Measurements from ENCODE around the gene RPS6KA3. TPM values are rescaled to one million over a fixed set of nuclear protein-coding genes. Genes with fewer than 3 reads are reported as not detected.

Gene RPS6KA3
- total RNA-seq, 1 donor from 2014 or later, result 35.6 TPM

DNA sequence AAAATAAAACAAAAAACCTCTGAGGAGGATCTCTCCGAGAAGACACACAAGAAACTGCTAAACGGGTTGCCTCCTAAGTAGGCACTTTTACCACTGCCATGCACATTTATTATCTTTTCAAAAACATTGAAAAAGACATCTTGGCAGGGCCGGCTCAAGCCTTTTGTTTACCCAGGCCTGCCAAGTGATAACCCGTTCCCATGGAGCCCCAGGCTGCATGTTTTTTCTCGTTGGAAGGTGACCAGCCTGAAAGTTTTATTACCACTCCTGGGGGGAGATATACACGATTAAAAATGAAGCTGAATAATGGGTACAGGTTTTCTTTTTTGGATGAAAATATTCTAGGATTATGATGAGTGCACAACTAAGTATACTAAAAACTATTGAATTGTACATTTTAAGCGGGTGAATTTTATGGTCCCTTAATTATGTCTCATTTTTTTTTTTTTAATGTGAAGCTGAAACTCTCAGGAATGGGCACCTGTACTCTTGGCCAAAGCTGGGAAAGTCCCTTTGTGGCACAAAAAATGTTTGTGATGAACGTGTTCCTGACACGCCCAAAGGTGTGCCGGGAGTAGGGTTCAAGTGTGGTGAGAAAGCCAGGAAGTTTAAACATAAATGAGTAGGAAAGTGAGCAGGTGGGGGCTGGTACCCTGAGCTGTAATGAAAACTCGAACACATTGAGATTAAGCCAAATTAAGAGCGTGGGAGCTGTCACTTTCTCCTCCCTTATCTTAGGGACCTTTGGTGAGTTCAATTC, 148.5 kb downstream of the RPS6KA3 start:
- intact Hi-C loops (cut with micrococcal nuclease), result no loop called here
- no peak for DNase-seq
- no peak for ATAC-seq

DNA sequence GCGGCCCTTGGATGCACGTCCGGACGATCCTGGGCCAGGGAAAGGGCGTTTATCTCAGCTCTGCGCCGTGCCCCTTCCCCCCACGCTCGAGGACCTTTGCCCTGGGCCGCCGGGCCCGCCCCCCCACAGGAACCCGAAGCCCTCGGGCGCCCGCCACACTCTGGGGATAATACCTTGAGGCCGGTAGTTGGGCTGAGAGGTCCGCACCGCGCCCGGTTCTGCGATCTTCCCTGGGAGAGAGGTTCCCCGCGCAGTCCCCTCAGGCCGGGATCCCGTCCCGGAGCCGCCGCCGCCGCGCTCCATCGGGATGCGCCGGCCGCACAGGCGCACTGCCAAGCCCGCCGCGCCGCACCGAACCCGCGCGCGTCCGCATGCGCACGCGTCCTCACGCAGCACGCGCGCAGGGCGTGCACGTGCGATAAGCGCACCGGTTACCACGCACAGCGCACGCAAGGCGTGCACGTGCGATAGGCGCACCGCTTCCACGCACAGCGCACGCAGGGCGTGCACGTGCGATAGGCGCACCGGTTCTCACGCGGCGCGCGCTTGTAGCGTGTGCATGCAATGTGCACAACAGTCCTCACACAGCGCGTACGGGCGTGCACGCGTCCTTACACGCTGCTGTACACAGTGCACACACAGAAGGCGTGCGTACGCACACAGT, 150.0 kb downstream of the RPS6KA3 start, which contains the start of gene MAP7D2:
MAP7D2 (minus strand) TSS at position 331 of the 664 bp plus-strand sequence; CDS start at position 303, 28 bp downstream.
- ATAC-seq (peak; percentile 28), DNase-seq (peak; percentile 27)
- intact Hi-C loops (cut with micrococcal nuclease), result no loop called here

DNA sequence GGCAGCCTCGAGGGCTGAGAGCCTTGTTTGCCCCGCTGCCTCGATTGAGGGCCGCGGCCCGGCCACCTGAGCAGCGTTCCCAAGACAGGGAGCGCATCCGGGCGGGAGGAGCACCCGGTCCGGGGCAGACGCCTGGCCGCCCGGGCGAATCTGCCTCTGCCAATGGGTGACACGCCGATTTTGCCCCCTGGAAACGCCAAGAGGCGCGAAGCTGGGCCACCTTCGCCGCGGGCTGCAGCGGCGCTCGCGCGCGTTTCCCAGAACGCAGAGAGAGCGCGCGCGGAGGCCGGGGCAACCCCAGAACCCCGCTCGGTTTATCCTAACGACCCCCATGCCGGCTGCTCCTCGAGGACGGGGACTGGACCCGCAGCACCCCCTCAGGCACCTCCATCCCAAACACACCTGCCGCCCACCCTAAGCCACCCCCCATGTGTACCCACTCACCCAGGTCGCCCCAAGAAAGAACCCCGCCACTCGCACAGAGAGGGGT, 150.6 kb downstream of the RPS6KA3 start:
- intact Hi-C loops (cut with micrococcal nuclease), result no loop called here
- ATAC-seq (no peak), DNase-seq (no peak)

DNA sequence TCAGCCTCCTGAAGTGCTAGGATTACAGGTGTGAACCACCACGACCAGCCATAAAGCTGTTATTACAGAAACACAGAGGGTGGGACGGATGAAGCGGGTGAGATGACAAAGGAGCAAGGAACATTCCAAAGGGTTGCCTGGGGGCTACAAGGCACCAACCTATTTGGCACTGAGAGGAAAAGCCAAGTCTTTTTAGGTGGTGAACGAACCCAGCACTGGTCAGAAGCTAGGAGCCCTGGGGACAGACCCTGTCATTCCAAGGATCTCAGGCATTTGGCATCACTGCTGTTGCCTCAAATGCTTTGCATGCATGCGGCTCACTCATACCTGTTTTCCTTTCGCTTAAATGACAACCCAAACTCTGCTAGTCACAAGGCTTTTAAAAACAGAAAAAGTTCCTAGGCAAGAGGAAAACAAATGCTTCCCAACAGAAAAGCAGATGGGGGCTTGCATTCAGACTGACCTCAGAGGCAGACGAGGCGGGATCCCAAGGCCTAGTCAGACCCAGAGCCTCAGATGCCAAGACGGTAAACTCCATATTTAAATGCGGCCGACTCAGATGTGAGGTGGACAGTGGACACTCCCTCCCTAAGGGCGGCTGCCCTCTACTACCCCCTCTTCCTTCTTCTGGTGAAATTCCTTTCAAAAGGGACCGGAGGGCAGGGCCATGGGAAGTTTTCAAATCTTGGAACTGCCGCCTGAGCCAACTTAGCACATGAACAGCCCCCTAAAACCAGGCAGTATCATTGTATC, 154.5 kb downstream of the RPS6KA3 start:
- intact Hi-C loops (cut with micrococcal nuclease), result no loop called here
- no peak for ATAC-seq
- no peak for DNase-seq

DNA sequence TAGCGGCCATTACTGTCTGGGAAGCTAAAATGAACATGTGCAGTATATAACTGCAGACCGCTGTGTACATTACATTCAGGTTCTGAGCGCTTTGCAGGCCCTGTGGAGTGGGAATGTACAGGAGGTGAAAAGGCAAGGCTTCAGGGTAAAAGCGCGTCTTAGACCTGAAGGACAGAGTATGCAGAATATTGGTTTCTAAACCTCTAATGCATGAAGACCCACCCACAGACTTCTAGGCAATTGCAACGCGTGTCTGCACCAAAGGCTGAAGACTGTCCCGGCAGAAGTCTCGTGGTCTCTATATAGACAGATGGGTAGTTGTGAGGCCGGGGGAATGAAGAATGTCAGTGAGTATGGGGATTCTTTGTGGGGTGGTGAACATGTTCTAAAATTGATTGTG, 155.4 kb downstream of the RPS6KA3 start:
- intact Hi-C loops (cut with micrococcal nuclease), result no loop called here

DNA sequence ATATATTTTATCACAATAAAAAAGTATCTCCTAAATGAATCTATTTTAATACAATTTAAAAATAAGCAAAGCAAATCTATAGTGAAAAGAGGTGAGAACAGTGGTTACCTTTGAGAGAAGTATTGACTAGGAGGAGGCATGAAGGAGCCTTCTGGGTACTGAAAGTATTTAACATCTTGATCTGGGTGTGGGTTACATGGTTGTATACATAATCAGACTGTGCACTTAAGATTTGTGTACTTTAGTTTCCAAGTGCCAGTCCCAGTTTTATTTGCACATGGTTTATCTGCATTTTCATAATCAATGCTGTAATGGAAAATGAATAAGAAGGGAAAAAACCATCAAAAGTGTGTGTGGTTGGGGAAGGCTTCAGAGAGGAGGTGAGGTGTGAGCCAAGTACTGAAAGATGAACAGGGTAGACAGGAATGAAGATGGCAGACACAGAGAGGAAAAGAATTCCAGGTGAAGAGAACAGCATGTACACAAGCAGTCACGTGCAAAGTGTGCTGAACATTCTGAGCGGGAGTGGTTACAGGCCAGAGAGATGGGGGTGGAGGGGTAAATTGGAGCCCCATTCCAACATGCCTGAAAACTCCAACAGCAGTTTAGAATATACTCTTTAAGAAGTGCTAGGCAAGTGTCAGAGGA, 164.7 kb downstream of the RPS6KA3 start:
- intact Hi-C loops (cut with micrococcal nuclease), result no loop called here
- DNase-seq (no peak), ATAC-seq (no peak)

More for the DNA sequence above, 155.4 kb downstream of the RPS6KA3 start:
- DNase-seq (no peak), ATAC-seq (no peak)

Other genes starting within 250 kb of the RPS6KA3 start
- 0.74 TPM for gene MAP7D2, start 150.0 kb downstream of the RPS6KA3 start, total RNA-seq
- 66.5 TPM for gene EIF1AX, start 125.1 kb downstream of the RPS6KA3 start, total RNA-seq